HK-2 (cell line): ENCODE data around the gene PAPPA.

Experiments used
- DNase-seq: peaks from one replicate; pipeline ENCODE4 v3.0.0-alpha.2; 2018; ENCODE audit not compliant: unreplicated experiment

The PAPPA gene

GRCh38 chr9:116422119-116422979 is 268.8 kb downstream of the PAPPA start:
- no peak for DNase-seq

GRCh38 chr9:116423149-116423548 is 269.6 kb downstream of the PAPPA start:
- DNase-seq, result no peak

- no peak for DNase-seq
These were observed 271.7 kb downstream of the PAPPA start for GRCh38 chr9:116425244-116425643.

GRCh38 chr9:116430849-116431248 is 277.3 kb downstream of the PAPPA start:
- DNase-seq, result no peak

GRCh38 chr9:116432051-116432450 is 278.5 kb downstream of the PAPPA start:
- DNase-seq, result no peak

- no peak for DNase-seq
These were observed 280.7 kb downstream of the PAPPA start for GRCh38 chr9:116434314-116434713.

GRCh38 chr9:116435706-116436105 is 282.1 kb downstream of the PAPPA start:
- DNase-seq, result no peak

GRCh38 chr9:116436121-116436520 is 282.5 kb downstream of the PAPPA start:
- no peak for DNase-seq

GRCh38 chr9:116437411-116438370 is 284.1 kb downstream of the PAPPA start:
- no peak for DNase-seq

- DNase-seq, result no peak
These were observed 288.9 kb downstream of the PAPPA start for GRCh38 chr9:116442528-116442927.

GRCh38 chr9:116447934-116448333 is 294.3 kb downstream of the PAPPA start:
- DNase-seq, result no peak

GRCh38 chr9:116448431-116448830 is 294.8 kb downstream of the PAPPA start:
- no peak for DNase-seq

GRCh38 chr9:116449949-116450348 is 296.4 kb downstream of the PAPPA start:
- no peak for DNase-seq

- peak; percentile 42 for DNase-seq
These were observed 297.0 kb downstream of the PAPPA start for GRCh38 chr9:116450378-116451139.

GRCh38 chr9:116451500-116452115 is 298.0 kb downstream of the PAPPA start:
- DNase-seq, result no peak
